ENCODE measurements around the gene PTPN1.
A peak's percentile ranks its signal among the peaks of the same experiment; 100 is the strongest.
"Not testable (repeated sequence)": the region's sequence is repeated elsewhere in the genome, so short reads cannot be mapped to it uniquely, and the experiment has no call there.

The PTPN1 gene

DNA sequence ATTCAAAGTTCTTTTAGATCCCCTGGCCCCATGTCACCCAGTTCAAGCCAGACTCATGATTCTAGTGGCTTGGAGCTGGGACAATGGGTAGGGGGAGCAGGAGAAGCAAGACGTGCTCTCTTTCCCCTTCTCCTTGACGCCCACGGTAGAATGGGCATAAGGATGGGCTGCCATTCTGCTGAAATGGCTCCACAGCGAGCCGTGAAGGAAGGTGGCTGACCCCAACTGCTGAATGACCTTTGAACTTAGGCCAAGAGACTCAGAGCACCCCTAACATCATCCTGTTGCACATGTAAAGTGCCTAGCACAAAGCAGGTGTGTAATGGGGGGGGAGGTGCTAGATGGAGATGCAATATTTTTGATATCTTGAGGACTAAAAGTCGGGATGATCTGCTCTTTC, 15.8 kb upstream of the PTPN1 start:
- no peak overlapping the region for H3K4me3 Mint-ChIP-seq
- H3K4me1 Mint-ChIP-seq (ENCODE audit: low read depth), result peaks cover 3% of the 10 kb centered on the region
- no peaks in the 10 kb centered on the region for H3K27me3 Mint-ChIP-seq (ENCODE audit: low read depth)
- H3K27ac Mint-ChIP-seq, result no peak overlapping the region
- no peaks in the 10 kb centered on the region for H3K36me3 Mint-ChIP-seq (ENCODE audit: low read depth)
- H3K9me3 Mint-ChIP-seq, result no peaks in the 10 kb centered on the region

DNA sequence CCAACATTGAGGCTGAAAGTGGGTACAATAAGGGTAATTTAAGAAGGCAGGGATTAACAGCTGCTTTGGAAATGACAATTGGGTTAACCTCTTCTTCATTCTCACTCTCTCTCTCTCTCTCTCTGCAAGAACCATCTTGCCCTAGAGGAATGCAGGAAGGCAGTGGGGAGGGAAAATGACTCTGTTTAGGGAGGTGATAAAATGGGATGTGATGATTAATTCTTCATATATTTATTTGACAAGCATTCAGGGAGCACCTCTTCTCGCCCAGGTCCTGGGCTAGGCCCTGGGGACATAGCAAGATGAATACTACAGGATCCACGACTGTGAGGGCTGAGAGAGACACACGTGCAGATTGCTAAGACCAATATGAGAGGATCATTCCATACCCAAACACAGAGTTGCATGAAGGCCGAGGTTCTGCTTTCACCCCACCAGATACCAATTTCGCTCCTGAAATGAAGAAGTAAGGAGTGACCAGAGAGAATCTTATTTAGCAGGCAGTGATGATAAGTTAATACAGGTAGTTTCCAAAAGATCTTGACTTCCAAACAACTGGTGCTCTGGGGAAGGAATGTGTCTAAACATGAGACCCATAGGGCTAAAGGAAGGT, 13.3 kb upstream of the PTPN1 start:
- H3K4me1 Mint-ChIP-seq (ENCODE audit: low read depth), result peaks cover 4% of the 10 kb centered on the region
- H3K4me3 Mint-ChIP-seq, result no peak overlapping the region
- no peaks in the 10 kb centered on the region for H3K9me3 Mint-ChIP-seq
- H3K27me3 Mint-ChIP-seq (ENCODE audit: low read depth), result no peaks in the 10 kb centered on the region
- no peaks in the 10 kb centered on the region for H3K36me3 Mint-ChIP-seq (ENCODE audit: low read depth)
- no peak overlapping the region for H3K27ac Mint-ChIP-seq

DNA sequence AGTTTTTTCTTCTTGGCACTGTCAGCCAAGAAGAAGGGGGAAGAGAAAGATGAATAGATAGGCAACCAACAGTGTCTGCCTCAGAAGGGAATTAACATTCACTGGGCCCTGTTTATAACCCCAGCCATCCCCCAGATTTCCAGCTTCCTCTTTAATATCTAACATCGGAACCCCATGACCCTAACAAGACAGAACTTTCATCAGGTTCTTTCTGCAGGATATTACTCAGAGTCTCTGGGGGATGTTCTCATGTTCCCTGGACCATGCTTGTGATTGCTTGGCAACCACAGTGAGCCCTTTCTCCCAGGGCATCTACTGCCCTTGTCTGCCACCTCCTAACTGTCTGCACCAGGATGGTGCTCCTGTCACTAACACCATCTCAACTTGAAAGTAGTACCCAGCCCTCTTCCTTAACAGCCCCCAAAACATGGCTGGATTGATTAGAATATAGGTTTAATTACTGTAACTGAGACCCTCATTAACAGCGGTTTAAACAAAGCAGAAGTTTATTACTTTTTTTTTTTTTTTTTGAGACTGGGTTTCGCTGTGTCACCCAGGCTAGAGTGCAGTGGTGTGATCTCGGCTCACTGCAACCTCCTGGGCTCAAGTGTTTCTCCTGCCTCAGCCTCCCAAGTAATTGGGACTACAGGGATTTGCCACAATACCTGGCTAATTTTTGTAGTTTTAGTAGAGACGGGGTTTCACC, 12.0 kb upstream of the PTPN1 start:
- Mint-ChIP-seq H3K4me3 (no peak overlapping the region), H3K27me3 (ENCODE audit: low read depth) (no peaks in the 10 kb centered on the region), H3K36me3 (ENCODE audit: low read depth) (no peaks in the 10 kb centered on the region), H3K4me1 (ENCODE audit: low read depth) (peaks cover 3% of the 10 kb centered on the region), H3K27ac (no peak overlapping the region), H3K9me3 (no peaks in the 10 kb centered on the region)

DNA sequence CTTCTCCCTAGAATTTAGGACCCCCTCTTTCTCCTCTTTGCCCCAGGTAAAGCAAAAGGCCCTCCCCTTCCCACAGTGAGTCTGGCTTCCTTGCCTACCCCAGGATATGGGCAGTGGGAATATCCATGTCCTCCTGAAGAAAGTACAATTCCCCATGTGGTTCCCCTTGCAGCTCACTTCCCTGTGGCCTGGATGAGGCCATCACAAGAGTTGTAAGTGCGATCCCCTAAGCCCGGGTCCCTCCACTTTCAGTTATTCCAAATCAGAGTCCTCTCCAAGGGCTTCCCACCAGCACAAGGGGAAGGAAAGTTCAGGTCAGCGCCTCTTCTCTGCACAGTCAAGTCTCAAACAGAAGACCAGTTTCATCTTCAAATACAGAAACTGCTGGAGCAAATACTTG, 10.2 kb upstream of the PTPN1 start:
- peaks cover 10% of the 10 kb centered on the region for H3K4me1 Mint-ChIP-seq (ENCODE audit: low read depth)
- H3K27ac Mint-ChIP-seq, result no peak overlapping the region
- no peaks in the 10 kb centered on the region for H3K36me3 Mint-ChIP-seq (ENCODE audit: low read depth)
- H3K4me3 Mint-ChIP-seq, result no peak overlapping the region
- H3K27me3 Mint-ChIP-seq (ENCODE audit: low read depth), result no peaks in the 10 kb centered on the region
- no peaks in the 10 kb centered on the region for H3K9me3 Mint-ChIP-seq

DNA sequence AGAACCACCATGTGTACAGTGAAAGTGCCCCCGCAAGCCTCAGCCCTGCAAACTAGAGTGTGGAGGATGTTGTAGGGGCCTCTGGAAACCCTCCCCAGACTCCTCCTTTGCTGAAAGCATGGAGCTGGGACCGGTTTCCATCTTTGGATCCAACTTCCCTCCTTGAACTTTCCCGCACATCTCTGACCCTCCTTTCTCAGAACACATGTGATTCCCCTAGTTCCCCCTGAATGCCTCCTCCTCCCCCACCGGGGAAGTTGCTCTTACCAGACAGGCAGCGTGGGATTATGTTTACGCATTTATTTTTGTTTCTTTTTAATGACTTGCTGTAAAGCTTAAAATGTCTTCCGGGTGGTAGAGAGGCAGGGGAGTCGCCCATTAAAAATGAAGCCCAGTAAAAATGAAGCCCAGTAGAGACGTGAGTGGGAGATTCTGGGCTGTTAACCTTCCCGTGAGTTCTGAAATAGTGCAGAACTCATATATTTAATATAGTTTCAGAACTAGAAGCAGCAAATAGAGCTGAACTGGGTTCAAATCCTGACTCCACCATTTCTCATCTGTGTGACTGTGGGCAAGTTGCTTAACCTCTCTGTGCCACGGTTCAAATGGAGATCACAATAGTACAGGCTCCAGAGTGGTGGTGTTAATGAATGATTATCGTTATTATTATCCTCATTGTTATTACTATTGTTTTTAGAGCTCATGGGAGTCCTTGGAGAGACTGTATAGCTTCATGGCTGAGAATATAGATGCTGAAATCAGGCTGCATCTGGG, 8.0 kb upstream of the PTPN1 start:
- no peaks in the 10 kb centered on the region for H3K36me3 Mint-ChIP-seq (ENCODE audit: low read depth)
- peaks cover 11% of the 10 kb centered on the region for H3K4me1 Mint-ChIP-seq (ENCODE audit: low read depth)
- H3K4me3 Mint-ChIP-seq, result no peak overlapping the region
- H3K9me3 Mint-ChIP-seq, result no peaks in the 10 kb centered on the region
- H3K27me3 Mint-ChIP-seq (ENCODE audit: low read depth), result no peaks in the 10 kb centered on the region
- no peak overlapping the region for H3K27ac Mint-ChIP-seq

DNA sequence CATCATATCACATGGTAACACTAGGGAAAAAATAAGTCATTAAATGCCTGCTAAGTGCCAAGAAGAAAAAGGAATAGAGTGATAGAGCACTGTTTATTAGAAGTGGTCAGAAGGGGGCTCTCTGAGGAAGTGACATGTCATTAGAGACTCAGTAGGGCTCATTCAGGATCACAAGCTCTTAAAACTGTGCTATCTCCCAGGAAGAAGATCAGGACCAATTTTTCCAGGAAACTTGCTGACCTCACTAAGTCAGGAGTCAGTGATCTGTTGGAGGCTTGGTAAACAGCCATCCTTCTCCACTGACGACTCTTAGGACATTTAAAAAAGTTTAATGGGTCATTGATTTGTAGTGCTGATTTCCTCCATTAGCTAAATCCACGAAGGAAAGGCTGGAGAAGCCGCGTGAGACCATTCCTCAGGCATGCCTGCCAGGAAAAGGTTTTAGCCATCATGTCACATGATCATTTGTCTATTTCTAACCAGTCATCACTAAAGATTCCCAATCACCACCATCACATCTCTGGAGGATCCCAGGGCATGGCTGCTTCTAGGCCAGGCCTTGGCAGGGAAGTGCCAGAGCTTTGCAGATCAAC, 5.9 kb upstream of the PTPN1 start:
- no peaks in the 10 kb centered on the region for H3K27me3 Mint-ChIP-seq (ENCODE audit: low read depth)
- H3K36me3 Mint-ChIP-seq (ENCODE audit: low read depth), result no peaks in the 10 kb centered on the region
- no peak overlapping the region for H3K4me3 Mint-ChIP-seq
- no peak overlapping the region for H3K27ac Mint-ChIP-seq
- peaks cover 10% of the 10 kb centered on the region for H3K4me1 Mint-ChIP-seq (ENCODE audit: low read depth)
- no peaks in the 10 kb centered on the region for H3K9me3 Mint-ChIP-seq

DNA sequence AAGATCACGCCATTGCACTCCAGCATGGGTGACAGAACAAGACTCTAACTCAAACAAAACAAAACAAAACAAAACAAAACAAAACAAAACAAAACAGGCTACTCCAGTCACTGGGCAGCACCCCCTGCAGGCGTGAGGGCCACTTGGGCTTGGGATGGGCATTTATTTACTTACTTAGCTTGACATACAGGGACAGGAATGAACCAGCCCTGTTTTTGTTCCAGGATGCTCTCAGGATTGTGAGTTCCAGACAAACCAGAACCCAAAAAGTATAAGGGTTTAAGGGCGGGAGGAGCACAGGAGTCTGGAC, 4.0 kb upstream of the PTPN1 start:
- no peaks in the 10 kb centered on the region for H3K9me3 Mint-ChIP-seq
- no peak overlapping the region for H3K27ac Mint-ChIP-seq
- peaks cover 12% of the 10 kb centered on the region for H3K4me1 Mint-ChIP-seq (ENCODE audit: low read depth)
- H3K36me3 Mint-ChIP-seq (ENCODE audit: low read depth), result peaks cover 4% of the 10 kb centered on the region
- H3K27me3 Mint-ChIP-seq (ENCODE audit: low read depth), result no peaks in the 10 kb centered on the region
- H3K4me3 Mint-ChIP-seq, result no peak overlapping the region

DNA sequence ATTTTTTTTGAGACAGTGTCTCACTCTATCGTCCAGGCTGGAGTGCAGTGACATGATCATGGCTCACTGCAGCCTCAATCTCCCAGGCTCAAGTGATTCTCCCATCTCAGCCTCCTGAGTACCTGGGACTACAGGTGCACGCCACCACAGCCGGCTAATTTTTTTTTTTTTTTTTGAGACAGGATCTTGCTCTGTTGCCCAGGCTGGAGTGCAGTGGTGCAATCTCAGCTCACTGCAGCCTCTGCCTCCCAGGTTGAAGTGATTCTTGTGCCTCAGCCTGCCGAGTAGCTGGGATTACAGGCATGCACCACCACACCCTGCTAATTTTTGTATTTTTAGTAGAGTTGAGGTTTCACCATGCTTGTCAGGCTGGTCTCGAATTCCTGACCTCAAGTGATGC, 2.4 kb upstream of the PTPN1 start:
- H3K4me3 Mint-ChIP-seq; H3K36me3 Mint-ChIP-seq (ENCODE audit: low read depth); H3K27me3 Mint-ChIP-seq (ENCODE audit: low read depth); H3K27ac Mint-ChIP-seq; H3K9me3 Mint-ChIP-seq: not testable (repeated sequence)
- peaks cover 25% of the 10 kb centered on the region for H3K4me1 Mint-ChIP-seq (ENCODE audit: low read depth)

DNA sequence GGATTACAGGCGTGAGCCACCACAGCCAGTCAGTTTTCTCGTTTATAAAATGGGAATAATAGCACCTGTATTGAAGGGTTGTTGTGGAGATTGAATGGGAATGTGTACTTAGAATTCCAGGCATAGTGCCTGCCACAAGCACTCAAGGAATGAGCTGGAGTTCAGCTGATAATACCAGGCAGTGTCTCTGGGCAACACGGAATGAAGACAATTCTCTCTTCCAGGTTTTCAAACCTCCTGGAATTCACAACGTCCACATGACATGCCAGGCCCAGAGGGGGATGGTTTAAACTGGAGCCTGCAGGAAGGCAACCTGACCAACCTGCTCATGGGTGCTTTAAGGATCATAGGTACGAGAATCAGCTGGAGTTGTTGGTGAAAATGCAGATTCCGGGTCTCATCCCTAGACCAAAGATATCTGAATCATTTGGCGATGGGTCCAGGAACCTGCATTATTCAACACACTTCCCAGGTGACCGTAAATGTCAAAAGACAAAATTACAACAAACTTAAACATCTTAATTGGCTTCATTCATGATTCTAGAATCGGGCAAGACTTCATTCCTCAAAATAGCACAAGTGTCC, 1.9 kb upstream of the PTPN1 start:
- Mint-ChIP-seq H3K36me3 (ENCODE audit: low read depth) (peaks cover 6% of the 10 kb centered on the region), H3K4me1 (ENCODE audit: low read depth) (peaks cover 30% of the 10 kb centered on the region), H3K4me3 (peak overlapping the region; percentile 29), H3K27ac (no peak overlapping the region), H3K27me3 (ENCODE audit: low read depth) (no peaks in the 10 kb centered on the region), H3K9me3 (no peaks in the 10 kb centered on the region)

DNA sequence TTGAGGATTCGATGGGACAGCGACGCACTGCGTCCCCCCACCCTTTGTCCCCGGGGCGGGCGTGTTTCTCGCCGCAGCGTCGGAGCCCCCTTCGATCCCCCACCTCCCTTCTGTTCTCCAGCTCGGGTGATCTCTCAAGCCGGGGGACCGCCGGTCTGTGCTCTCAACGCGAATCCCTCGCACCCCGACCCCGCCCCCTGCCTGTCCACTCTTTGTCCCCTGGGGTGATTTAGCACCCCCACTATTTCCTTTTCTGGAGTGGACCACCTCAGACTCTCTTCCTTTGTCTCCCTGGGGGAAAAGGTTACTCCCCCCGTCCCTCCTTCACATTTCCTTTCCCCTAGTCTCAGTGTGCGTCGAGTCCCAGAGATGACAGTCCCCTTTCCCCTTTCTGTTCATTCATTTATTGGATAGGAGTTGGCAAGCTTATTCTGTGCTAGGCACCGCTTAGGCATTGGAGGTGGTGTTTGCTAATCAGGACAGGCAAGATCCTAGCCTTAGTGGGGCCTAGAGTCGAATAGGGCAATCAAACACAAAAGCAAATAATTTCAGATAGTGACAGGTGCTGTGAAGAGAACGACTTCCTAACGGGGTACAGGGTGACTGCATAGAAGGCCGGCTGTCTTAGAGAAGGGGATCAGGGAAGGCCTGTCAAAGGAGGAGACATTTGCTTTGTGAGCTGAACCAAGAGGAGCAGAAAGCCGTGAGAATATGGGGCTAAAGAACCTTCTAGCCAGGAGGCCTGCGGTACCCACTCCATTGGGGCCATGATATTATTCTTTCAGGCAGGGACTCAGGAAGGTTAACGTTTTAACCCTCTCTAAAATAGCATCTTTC, 741 bp downstream of the PTPN1 start:
- peaks cover 47% of the 10 kb centered on the region for H3K4me1 Mint-ChIP-seq (ENCODE audit: low read depth)
- peaks cover 16% of the 10 kb centered on the region for H3K36me3 Mint-ChIP-seq (ENCODE audit: low read depth)

DNA sequence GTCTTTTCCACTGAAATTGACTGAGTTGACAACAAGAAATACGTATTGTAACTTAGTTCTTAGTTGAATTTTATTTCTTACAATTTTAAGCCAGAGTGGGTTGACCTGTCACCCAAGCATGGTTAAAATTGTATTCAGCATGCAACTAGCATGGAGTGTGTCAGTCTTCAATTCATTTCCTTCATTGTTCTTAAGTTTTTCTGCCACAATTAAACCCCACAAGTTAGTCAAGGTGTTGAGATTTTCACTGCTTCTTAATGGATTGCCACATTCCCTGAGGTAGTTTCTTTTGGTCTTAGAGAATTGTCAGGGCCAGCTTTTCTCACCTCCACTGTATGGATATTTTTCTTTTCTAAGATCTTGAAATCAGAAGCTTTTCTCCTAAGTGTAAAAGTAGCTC, 2.1 kb downstream of the PTPN1 start:
- Mint-ChIP-seq H3K4me3 (peak overlapping the region; percentile 97), H3K9me3 (no peaks in the 10 kb centered on the region), H3K27me3 (ENCODE audit: low read depth) (no peaks in the 10 kb centered on the region), H3K36me3 (ENCODE audit: low read depth) (peaks cover 19% of the 10 kb centered on the region), H3K4me1 (ENCODE audit: low read depth) (peaks cover 59% of the 10 kb centered on the region), H3K27ac (peak overlapping the region; percentile 96)

More for the DNA sequence above, 741 bp downstream of the PTPN1 start:
- Mint-ChIP-seq H3K27ac (peak overlapping the region; percentile 96), H3K4me3 (peak overlapping the region; percentile 97), H3K9me3 (no peaks in the 10 kb centered on the region), H3K27me3 (ENCODE audit: low read depth) (no peaks in the 10 kb centered on the region)

DNA sequence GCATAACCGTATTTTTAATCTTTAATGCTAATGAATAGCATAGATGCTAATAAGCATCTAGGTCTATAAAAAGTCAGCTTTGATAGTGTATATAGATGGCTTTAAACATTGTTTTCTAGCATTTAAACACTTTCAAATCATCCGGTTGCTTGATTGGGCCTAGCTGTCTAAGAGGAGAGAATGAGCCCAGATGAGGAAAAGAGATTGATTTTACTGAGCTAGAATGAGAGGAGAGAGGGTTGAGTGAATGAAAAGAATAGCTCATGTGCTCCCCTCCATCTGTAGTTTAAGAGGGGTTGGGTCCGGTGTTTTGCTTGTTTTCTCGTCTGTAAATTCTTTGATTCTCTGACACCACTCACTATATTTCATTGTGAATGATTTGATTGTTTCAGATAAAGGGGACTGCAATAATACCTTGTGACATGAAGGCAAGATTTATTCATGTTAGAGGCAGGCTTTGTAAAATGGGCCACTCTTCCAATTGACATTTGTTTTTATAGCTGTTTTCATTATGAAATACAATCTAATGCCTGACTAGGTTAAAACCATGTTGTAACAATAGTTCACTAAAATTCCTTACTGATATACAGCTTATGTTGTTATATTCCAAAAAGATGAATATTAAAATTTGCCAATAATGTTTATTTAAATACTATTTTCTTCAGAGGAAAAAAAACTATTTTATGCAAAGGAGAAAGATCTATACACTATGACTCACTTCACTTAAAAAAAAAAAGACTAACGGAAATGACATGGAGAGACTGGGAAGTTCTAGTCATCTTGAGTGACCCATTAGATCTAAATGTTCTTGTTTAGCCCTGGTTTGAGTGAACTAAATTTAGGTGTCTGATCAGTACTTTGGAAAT, 3.2 kb downstream of the PTPN1 start:
- Mint-ChIP-seq H3K4me3 (peak overlapping the region; percentile 97), H3K36me3 (ENCODE audit: low read depth) (peaks cover 19% of the 10 kb centered on the region), H3K27me3 (ENCODE audit: low read depth) (no peaks in the 10 kb centered on the region), H3K4me1 (ENCODE audit: low read depth) (peaks cover 69% of the 10 kb centered on the region), H3K9me3 (no peaks in the 10 kb centered on the region), H3K27ac (peak overlapping the region; percentile 95)

DNA sequence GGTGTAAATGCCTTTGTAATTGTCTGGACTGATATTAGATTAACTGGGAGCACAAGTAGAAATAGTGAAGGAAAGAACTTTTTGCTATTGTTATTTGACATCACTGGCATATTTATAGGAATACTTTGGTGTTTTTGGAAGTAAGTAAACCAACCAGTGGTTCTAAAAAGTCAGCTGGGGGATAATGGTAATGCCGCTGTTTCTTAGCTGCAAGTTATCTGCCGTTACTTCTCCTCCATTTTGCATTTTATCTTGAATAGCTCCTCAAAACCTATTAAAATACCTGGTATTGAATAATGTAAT, 3.8 kb downstream of the PTPN1 start:
- H3K36me3 Mint-ChIP-seq (ENCODE audit: low read depth), result peaks cover 20% of the 10 kb centered on the region
- peak overlapping the region; percentile 95 for H3K27ac Mint-ChIP-seq

More for the DNA sequence above, 3.8 kb downstream of the PTPN1 start:
- H3K4me3 Mint-ChIP-seq, result peak overlapping the region; percentile 97
- H3K4me1 Mint-ChIP-seq (ENCODE audit: low read depth), result peaks cover 73% of the 10 kb centered on the region
- no peaks in the 10 kb centered on the region for H3K27me3 Mint-ChIP-seq (ENCODE audit: low read depth)
- H3K9me3 Mint-ChIP-seq, result no peaks in the 10 kb centered on the region

Measured in T-helper 1 cell treated with Interleukin-12 subunit alpha and Interleukin-12 subunit beta and Interleukin-4 antibody, amounts not matched to agents 30 μg/mL and 1 μg/mL, for 36 hours (primary cell).